OCI-LY7 (cell line): Measurements from ENCODE around the gene TMEM217. TPM values are rescaled to one million over a fixed set of nuclear protein-coding genes. Genes with fewer than 3 reads are reported as not detected.
A peak's percentile ranks its signal among the peaks of the same experiment; 100 is the strongest.

Experiments used
- BruUV-seq: library from RNA; stranded (reverse); fragments of 400-500 nt; replicated peaks from 2 replicates; lab custom pipeline; 2021; lab: Mats Ljungman, UMichigan
- CTCF ChIA-PET: fragments of 300-600 bp; sonication (Branson Sonifier 250); formaldehyde crosslinking; loops from one replicate; lab custom pipeline; 2022; ENCODE audit warnings: antibody characterized with exemption; ENCODE audit not compliant: unreplicated experiment; lab: Charles Lee
- POLR2A ChIA-PET: fragments of 300-600 bp; sonication (Branson Sonifier 250); formaldehyde crosslinking; loops from one replicate; lab custom pipeline; 2022; ENCODE audit warnings: antibody characterized with exemption; lab: Charles Lee
- DNase-seq: peaks from one replicate; pipeline ENCODE4 v3.0.0-alpha.2; 2015; ENCODE audit warnings: low spot score
- H2AFZ ChIP-seq: fragments of 200-600 bp; sonication (generic), shearing (Covaris generic); 2 replicates; pipeline ENCODE4 v1.6.1; 2014; ENCODE audit warnings: mild to moderate bottlenecking, antibody characterized with exemption, low read length, moderate library complexity
- H3K27ac ChIP-seq: fragments of 200-600 bp; sonication (generic); 2 replicates; pipeline ENCODE4 v1.5.1; 2014; ENCODE audit warnings: mixed run types, low read depth, mild to moderate bottlenecking, moderate library complexity, low read length, inconsistent platforms; ENCODE audit not compliant: poor library complexity, severe bottlenecking
- H3K36me3 ChIP-seq: fragments of 200-600 bp; sonication (generic); 2 replicates; pipeline ENCODE4 v1.6.1; 2014; ENCODE audit warnings: mild to moderate bottlenecking, antibody characterized with exemption, low read length, moderate library complexity, mixed read lengths; ENCODE audit not compliant: insufficient read depth
- H3K4me1 ChIP-seq: fragments of 200-600 bp; sonication (generic); 2 replicates; pipeline ENCODE4 v1.5.1; 2014; ENCODE audit warnings: mild to moderate bottlenecking, low read length; ENCODE audit not compliant: insufficient read depth, poor library complexity, severe bottlenecking
- H3K4me2 ChIP-seq: fragments of 200-600 bp; sonication (generic); 2 replicates; pipeline ENCODE4 v1.6.1; 2014; ENCODE audit warnings: mild to moderate bottlenecking, low read length
- H3K4me3 ChIP-seq: fragments of 200-600 bp; sonication (generic); 2 replicates; pipeline ENCODE4 v1.5.1; 2014; ENCODE audit warnings: mild to moderate bottlenecking, low read depth, low read length; ENCODE audit not compliant: poor library complexity, severe bottlenecking
- H3K79me2 ChIP-seq: fragments of 200-600 bp; sonication (generic); 2 replicates; pipeline ENCODE4 v1.6.1; 2016; ENCODE audit warnings: low read depth, mild to moderate bottlenecking, low read length, moderate library complexity, mixed read lengths; ENCODE audit not compliant: insufficient read depth
- H3K9me2 ChIP-seq: fragments of 200-600 bp; sonication (generic); 2 replicates; pipeline ENCODE4 v1.6.1; 2016; ENCODE audit warnings: mild to moderate bottlenecking, low read length, mixed read lengths; ENCODE audit not compliant: insufficient read depth
- H3K9me3 ChIP-seq: fragments of 200-600 bp; sonication (generic); 2 replicates; pipeline ENCODE4 v1.6.1; 2014; ENCODE audit warnings: mild to moderate bottlenecking, mixed run types, low read length, mixed read lengths
- H4K20me1 ChIP-seq: fragments of 200-600 bp; sonication (generic); 2 replicates; pipeline ENCODE4 v1.6.1; 2014; ENCODE audit warnings: mild to moderate bottlenecking, antibody characterized with exemption, low read length, moderate library complexity, mixed read lengths; ENCODE audit not compliant: insufficient read depth
- EZH2phosphoT487 ChIP-seq: fragments of 200-600 bp; sonication (generic); IDR thresholded peaks from 2 replicates; pipeline ENCODE4 v1.6.1; 2018; ENCODE audit warnings: low read depth, borderline replicate concordance, mild to moderate bottlenecking, mixed run types, antibody characterized with exemption, low read length, moderate library complexity, mixed read lengths
- intact Hi-C: fragments of 100-400 bp; cut with micrococcal nuclease; formaldehyde crosslinking; loops from one replicate; pipeline ENCODE4 v1.10.0; 2022; ENCODE audit not compliant: unreplicated experiment
- total RNA-seq, 2 experiments: library from RNA; depleted of rRNA in 1 of 2; stranded (reverse); fragments of >200 nt in 1 of 2; shearing (Covaris generic) in 1 of 2; gene quantifications; 2 replicates each; pipeline ENCODE4 v1.2.3, GENCODE V29; 2014 to 2022
- TF ChIP-seq, protein P1 (sequence below): fragments of 200-600 bp; sonication (generic); conservative IDR thresholded peaks from 2 replicates; pipeline ENCODE4 v1.5.1; 2014; ENCODE audit warnings: mild to moderate bottlenecking, antibody characterized with exemption, low read length, moderate library complexity, mixed read lengths

The TMEM217 gene
- total RNA-seq, 2 experiments from 2014 or later = 0.34 TPM; not detected in 1

DNA sequence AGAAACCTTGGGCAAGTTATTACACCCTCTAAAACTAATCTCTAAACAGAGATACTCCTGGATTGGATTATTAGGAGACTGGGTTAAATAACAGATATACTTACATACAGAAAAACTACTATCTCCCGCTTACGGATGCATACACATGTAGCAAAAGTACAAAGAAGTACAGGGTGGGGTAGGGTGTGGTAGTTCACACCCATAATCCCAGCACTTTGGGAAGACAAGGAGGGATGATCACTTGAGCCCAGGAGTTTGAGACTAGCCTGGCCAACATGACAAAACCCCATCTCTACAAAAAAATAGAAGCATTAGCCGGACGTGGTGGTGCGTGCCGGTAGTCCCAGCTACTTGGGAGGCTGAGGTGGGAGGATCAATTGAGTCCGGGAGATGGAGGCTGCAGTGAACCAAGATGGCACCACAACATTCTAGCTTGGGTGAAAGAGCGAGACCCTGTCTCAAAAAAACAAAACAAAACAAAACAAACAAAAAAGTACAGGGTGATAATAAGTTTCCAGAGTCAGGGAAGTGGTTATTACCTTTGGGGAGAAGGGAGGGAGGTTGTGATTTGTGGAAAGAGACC is 79.9 kb downstream of the TMEM217 start:
- CTCF ChIA-PET = no interaction called here
- Histone ChIP-seq H2AFZ (no peak overlapping the region), H3K27ac (no peak overlapping the region), H3K4me3 (no peak overlapping the region), H3K4me2 (no peak overlapping the region), H3K36me3 (peaks cover 35% of the 10 kb centered on the region), H3K9me2 (no peaks in the 10 kb centered on the region), H4K20me1 (peaks cover 5% of the 10 kb centered on the region; the same call in 1 of the 2 replicates), H3K4me1 (peaks cover 7% of the 10 kb centered on the region), H3K9me3 (no peaks in the 10 kb centered on the region), H3K79me2 (no peaks in the 10 kb centered on the region)
- no TSS peak for BruUV-seq
- TF ChIP-seq EZH2phosphoT487 = no peak
- TF ChIP-seq, protein P1, sequence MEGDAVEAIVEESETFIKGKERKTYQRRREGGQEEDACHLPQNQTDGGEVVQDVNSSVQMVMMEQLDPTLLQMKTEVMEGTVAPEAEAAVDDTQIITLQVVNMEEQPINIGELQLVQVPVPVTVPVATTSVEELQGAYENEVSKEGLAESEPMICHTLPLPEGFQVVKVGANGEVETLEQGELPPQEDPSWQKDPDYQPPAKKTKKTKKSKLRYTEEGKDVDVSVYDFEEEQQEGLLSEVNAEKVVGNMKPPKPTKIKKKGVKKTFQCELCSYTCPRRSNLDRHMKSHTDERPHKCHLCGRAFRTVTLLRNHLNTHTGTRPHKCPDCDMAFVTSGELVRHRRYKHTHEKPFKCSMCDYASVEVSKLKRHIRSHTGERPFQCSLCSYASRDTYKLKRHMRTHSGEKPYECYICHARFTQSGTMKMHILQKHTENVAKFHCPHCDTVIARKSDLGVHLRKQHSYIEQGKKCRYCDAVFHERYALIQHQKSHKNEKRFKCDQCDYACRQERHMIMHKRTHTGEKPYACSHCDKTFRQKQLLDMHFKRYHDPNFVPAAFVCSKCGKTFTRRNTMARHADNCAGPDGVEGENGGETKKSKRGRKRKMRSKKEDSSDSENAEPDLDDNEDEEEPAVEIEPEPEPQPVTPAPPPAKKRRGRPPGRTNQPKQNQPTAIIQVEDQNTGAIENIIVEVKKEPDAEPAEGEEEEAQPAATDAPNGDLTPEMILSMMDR = no peak
- intact Hi-C loops = loop anchor here (10.0 kb wide), 1 partner anchor 413 kb away; no protein-coding TSS in a partner anchor
- no peak for DNase-seq
- POLR2A ChIA-PET = interaction anchor here (0.7 to 0.9 kb wide), 2 partner anchors 37 to 49 kb away, joined by 3 read pairs; no protein-coding TSS in a partner anchor

DNA sequence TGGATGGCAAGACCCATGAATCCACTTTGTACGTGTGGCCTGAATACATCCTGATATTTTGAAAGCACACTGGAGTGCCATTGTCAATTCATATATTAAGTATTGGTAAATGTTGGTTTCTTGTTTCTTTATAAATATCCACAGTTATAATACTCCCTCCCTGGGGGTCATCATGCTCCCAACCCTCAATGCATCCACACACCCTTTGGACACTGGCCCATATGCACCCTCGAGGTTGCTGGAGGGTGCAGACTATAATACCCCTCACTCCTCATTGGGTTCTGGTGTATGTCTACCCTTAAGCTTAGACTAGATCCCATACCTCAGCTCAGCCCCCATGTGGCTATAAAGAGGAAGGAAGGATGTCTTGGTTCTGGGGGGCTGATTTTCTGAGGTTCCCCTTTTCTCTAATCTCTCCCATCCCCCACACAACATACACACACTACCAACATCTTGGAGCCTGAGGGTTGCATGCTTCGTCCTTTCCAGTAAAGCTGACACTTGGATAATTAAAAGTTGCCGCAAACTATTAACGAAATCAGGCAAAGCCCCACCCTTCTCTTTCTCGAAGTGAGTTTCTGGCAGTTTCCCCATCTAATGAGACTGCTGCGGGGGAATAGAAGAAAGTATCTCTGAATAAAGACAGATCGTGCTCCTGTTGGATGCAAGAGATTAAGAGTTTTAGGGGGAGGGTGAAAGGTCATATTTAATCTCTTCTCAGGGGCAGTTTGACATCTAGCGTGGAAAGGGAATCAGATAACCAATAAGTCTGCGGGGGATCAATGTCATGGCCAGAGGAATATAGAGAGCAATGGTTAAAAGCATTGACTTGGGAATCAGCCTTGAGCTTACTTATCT is 80.6 kb downstream of the TMEM217 start:
- no peak overlapping the region for H3K27ac ChIP-seq
- H3K9me2 ChIP-seq = no peaks in the 10 kb centered on the region
- intact Hi-C loops = loop anchor here (10.0 kb wide), 1 partner anchor 413 kb away; no protein-coding TSS in a partner anchor
- peaks cover 13% of the 10 kb centered on the region for H3K4me1 ChIP-seq
- H3K4me3 ChIP-seq = no peak overlapping the region
- ChIA-PET CTCF (interaction anchor here (1.2 kb wide), 1 partner anchor 125 kb away, joined by 3 read pairs; no protein-coding TSS in a partner anchor), POLR2A (interaction anchor here (0.7 to 1.6 kb wide), 4 partner anchors 30 to 126 kb away, joined by 3 to 6 read pairs (median 3); no protein-coding TSS in a partner anchor)
- H3K36me3 ChIP-seq = peaks cover 42% of the 10 kb centered on the region
- H4K20me1 ChIP-seq = peaks cover 12% of the 10 kb centered on the region
- no peak overlapping the region for H3K4me2 ChIP-seq
- BruUV-seq = no TSS peak
- no peaks in the 10 kb centered on the region for H3K9me3 ChIP-seq
- peaks cover 5% of the 10 kb centered on the region; the same call in 1 of the 2 replicates for H3K79me2 ChIP-seq
- TF ChIP-seq EZH2phosphoT487 = no peak
- TF ChIP-seq, protein P1 = peak; percentile 49
- DNase-seq = peak; percentile 32
- H2AFZ ChIP-seq = no peak overlapping the region
